GM20000 (cell line): ENCODE results near the gene PLIN3.

Experiments used
- DNase-seq: peaks from one replicate; pipeline ENCODE4 v3.0.0; 2012; ENCODE audit warnings: low spot score
- TF ChIP-seq, protein P1 (sequence below): IDR thresholded peaks from 2 replicates; pipeline ENCODE4 v1.5.1; 2012; ENCODE audit warnings: mild to moderate bottlenecking, control low read depth; ENCODE audit errors: extremely low read depth, missing control alignments

PLIN3 gene

DNA sequence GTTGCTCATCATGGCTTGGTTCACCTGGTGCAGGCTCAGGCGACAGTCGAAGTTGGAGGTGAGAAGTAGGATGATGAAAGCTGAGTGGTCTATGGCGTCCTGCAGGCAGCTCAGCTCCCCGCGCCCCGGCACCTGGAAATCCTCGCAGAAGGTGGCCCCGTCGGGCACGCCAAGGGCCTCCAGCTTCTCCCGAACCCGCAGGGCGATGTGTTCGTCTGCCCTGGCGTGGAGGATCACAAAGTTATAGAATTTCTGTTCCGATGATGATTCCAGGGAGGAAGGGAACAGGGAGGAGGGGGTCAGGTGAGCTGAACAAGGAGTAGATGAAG lies 50.6 kb downstream of the PLIN3 start:
- no peak for DNase-seq
- TF ChIP-seq, protein P1, sequence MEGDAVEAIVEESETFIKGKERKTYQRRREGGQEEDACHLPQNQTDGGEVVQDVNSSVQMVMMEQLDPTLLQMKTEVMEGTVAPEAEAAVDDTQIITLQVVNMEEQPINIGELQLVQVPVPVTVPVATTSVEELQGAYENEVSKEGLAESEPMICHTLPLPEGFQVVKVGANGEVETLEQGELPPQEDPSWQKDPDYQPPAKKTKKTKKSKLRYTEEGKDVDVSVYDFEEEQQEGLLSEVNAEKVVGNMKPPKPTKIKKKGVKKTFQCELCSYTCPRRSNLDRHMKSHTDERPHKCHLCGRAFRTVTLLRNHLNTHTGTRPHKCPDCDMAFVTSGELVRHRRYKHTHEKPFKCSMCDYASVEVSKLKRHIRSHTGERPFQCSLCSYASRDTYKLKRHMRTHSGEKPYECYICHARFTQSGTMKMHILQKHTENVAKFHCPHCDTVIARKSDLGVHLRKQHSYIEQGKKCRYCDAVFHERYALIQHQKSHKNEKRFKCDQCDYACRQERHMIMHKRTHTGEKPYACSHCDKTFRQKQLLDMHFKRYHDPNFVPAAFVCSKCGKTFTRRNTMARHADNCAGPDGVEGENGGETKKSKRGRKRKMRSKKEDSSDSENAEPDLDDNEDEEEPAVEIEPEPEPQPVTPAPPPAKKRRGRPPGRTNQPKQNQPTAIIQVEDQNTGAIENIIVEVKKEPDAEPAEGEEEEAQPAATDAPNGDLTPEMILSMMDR = no peak

DNA sequence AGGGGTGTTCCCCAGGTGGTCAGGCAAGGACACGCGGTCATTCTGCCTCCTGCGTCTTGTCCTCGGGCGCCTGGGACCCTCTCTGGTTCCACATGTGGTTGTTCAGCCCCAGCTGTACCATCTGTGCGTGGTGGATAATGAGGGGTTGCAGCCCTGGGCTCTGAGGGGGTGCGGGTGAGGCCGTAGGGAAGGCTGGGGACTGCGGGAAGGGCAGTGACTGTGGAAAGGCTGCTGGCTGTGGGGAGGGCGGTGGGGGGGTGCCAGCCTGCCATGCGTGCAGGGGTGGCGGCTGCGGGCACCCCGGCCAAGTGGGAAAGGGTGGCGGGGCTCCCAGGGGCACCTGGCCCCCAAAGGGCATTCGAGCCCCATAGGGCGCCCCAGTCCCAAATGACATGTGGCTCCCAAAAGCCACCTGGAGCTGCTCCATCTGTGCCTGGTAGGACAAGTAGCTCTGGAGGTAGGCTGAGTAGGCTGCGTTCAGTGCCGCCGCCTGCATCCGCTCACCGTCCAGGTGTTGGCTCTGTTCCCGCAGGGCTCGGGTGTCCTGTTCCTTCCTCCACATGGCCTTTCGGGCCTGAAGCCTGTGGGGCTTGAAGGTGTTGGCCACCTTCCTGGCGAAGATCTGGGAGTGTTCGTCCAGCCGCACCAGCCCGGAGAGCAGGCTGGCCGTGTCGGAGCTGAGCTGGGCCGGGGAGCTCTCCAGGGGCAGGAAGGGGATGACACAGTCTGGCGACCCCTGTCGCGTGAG lies 51.1 kb downstream of the PLIN3 start:
- TF ChIP-seq, protein P1 = no peak
- peak; percentile 37 for DNase-seq

DNA sequence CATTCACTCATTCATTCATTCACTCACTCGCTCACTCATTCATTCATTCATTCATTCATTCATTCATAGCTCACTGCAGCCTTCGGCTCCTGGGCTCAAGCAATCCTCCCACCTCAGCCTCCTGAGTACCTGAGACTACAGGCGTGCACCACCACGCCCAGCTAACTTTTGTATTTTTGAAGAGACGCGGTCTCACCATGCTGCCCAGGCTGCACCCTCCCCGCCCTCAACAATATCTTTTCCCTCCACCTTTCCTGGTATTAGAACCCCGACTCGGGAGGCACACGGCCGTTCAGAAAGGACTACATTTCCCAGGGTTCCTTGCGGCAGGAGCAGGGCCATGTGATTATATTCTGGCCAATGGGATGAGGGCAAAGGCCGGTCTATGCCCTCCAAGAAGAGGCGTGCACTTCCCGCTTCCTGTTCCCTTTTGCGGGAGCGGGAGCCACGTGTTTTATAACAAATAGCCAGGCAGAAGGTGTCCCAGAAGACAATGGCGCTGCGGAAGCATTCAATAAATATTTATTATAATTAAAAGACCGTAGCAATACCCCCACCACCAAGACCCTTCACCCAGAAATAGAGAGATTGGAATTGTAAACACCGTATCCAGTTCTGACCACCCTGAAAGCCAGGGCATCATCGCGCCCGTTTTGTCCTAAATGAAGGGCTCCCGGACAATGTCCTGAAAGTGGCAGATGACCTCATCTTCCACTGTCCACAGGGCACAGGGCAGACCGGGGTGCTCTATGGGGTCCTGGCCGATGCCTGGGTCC lies 51.9 kb downstream of the PLIN3 start:
- peak; percentile 93 for DNase-seq
- TF ChIP-seq, protein P1 = no peak

DNA sequence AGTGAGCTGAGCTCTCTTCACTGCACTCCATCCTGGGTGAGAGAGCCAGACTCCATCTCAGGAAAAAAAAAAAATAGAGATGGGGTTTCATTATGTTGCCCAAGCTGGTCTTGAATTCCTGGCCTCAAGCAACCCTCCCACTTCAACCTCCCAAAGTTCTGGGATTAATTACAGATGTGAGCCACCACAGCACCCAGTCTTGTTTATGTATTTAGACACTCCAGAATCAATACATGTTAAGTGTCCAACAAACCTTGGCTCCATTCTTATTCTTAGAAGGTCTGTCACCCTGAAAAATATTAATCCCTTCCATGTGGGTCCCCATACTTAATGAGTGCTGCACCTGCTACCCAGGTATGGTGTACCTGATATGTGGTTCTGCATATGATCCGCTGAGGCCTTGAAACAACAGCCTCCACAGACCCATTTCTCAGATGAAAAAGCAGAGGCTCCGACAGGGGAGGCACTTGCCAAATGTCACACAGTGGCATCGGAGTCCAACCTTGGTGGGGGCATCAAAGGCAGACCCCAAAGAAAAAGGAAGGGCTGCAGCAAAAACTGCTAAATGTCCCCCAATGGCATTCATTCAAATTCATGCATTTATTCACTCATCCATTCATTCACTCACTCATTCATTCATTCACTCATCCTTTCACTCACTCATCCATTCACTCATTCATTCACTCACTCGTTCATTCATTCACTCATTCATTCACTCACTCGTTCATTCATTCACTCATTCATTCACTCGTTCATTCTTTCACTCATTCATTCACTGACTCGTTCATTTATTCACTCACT lies 52.6 kb downstream of the PLIN3 start:
- TF ChIP-seq, protein P1 = no peak

DNA sequence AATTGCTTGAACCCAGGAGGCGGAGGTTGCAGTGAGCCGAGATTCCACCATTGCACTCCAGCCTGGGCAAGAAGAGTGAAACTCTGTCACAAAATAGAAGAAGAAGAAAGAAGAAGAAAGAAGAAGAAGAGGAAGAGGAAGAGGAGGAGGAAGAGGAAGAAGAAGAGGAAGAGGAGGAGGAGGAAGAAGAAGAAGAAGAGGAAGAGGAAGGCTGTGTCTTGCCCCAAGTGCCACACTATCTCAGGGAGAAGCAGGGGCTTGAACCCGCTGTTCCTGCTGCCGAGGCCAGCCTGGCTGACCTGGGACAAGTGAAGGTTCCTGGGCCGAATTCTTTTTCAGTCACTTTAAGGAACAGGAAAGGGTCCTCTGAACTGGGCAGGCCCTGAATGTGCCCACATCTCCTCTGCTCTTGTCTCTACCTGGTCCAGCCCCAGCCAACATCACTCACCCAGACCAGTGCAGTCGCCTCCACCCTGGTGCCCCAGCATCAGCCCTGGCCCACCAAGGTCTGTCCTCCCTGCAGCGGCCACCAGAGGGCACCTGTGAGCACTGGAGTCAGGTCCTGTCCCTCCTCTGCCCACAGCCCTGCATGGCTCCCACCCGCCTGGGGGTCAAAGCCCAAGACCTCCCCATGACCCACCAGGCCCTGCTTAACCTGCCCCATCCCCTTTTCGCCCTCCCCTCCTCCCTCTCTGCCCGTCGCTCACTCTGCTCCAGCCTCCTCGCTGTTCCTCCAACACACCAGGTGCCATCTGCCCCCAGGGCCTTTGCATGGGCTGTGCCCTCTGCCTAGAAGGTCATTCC lies 55.9 kb downstream of the PLIN3 start:
- peak; percentile 87 for DNase-seq
- TF ChIP-seq, protein P1 = peak; percentile 87

More for the DNA sequence above, 52.6 kb downstream of the PLIN3 start:
- DNase-seq = no peak

DNA sequence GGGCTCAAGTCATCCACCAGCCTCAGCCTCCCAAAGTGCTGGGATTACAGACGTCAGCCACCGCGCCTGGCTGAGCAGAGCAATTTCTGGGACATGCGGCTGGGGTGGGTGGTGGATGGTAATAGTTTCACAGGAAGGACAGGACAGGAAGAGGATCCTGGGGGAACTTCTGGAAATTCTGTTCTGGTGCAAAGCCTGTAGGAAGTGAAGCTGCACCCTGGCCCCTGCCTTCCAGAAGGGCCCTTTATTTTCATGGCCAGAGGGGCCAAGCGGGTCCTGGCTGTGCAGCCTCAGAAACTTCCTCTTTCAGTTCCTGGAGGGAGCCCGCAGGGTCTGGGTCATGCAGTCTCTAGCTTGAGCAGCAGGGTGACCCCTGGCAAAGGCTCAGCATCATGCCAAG lies 60.3 kb downstream of the PLIN3 start:
- TF ChIP-seq, protein P1 = no peak
- no peak for DNase-seq
